Islet of Langerhans (tissue), 1 donor: ENCODE measurements around the gene MPZL1.
"Not testable (repeated sequence)": the region's sequence is repeated elsewhere in the genome, so short reads cannot be mapped to it uniquely, and the experiment has no call there.

Experiments
- FAIRE-seq: peaks from one replicate; lab custom pipeline; 2011; peaks lifted over from hg19 to GRCh38; lab: Jason Lieb, UNC

Gene MPZL1

GRCh38 chr1:167781558-167781957 is 59.8 kb downstream of the MPZL1 start:
- no peak for FAIRE-seq

DNA sequence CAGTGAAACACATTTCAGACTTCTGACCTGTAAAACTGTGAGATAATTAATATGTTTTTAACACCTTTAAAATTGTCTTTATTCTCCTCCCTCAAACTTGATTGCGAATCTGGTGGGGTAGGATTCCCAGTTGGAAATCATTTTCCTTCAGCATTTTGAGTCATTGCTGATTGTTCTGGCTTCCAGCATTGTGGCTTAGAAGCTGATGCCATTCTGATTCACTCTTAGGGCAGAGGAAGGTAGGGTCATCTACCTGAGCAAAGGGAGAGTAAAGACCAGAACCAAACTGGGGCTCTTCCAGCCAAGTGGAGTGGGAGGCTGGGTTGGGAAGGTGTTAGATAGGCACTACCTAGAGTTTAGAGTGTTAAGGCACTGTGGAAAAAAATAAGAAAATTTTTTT is 61.2 kb downstream of the MPZL1 start:
- FAIRE-seq = no peak

GRCh38 chr1:167784876-167785550 is 63.2 kb downstream of the MPZL1 start:
- no peak for FAIRE-seq

DNA sequence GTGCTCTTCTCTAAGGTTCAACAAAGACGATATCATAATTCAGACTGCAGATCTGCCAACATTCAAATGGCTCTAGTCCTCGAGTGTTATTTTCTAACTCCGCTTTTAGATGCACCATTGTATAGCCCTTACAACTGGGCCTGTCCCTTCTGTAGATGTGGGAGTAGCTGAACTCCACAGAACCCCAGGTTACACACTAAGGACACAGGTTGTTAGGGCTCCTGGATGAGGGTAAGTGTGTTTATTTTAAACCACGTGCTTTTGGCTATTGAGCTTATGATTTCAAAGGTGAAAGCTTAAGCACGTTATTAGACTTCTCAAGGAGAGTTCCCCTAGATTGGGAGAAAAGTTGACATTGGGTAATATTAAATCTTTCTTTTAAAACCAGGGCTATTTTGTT is 64.7 kb downstream of the MPZL1 start:
- FAIRE-seq = no peak

DNA sequence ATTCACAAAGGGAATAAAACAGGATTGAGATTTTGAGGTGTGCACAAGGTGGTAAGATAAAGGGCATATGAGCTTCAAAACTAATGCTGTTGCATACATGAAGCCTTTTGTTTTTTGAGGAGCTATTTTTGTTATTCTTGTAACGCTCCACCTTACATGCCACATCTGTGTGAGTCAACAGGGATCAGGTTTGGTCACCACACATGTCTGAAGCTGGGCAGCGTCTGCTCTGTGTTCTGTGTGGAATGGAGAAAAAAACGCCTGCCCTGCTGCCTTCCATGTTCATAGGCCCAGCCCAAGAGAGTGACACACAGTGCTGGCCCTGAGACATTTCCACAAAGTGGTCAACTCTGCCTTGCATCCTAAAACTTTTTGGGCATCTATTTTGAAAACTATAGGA is 67.7 kb downstream of the MPZL1 start:
- FAIRE-seq = no peak

GRCh38 chr1:167790117-167790516 is 68.3 kb downstream of the MPZL1 start:
- FAIRE-seq = no peak

- FAIRE-seq = no peak
Observed at GRCh38 chr1:167791281-167792187, 69.8 kb downstream of the MPZL1 start.

DNA sequence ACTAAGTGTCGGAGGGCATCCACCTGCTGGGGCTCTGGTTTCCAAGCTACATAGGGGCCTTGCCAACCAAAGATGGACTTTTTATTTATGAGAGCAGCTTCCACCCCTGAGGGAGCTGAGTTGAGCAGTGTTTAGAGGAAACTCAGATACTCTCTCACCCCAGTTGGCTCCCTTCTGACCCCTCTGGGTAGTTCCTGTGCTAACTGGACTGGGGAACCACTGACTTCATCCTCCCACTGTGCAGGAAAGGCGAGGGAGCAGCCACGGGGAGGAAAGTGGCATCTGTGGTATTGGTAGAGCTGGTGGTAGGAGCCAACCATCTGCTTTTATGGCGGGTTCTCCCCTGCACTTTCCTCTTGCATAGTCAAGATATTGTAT is 70.4 kb downstream of the MPZL1 start:
- FAIRE-seq = no peak

DNA sequence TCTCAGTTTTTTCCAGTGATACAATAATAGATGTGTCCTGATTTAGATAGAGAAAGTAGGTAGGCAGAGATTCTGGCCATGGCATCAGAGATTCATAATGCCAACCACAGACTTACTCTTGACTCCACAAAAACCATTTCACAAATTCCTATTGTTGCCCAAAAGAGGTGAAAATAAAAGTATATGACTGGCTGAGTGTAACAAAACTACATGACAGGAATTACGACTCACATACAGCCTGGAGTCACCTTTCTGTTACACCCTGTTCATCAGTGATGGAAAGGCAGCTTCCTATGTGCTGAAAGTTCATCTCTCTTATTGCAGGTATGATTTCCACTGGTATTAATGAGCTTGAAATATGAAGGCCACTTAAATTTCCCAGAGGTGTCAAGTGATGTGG is 72.3 kb downstream of the MPZL1 start:
- no peak for FAIRE-seq

GRCh38 chr1:167795810-167796740 is 74.3 kb downstream of the MPZL1 start:
- FAIRE-seq = no peak

GRCh38 chr1:167797015-167797414 is 75.2 kb downstream of the MPZL1 start:
- no peak for FAIRE-seq

DNA sequence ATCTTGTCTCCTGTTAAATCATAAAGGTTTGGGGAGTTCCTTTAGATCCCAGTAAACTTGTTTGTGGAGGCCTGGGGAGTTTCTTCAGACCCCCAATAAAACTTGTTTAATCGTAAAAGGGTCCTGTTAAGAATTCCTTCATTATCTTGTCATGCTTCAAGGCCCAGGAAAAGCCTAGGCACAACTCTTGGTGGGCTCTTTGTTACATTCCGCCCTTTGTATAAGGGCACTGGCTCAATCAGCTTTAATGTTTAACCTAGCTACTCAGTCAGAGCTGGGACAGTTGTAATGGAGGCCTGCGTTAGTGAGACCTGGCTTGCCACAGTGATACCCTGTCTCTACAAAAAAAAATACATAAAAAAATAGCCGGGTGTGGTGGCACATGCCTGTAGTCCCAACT is 77.2 kb downstream of the MPZL1 start:
- no peak for FAIRE-seq

- no peak for FAIRE-seq
Observed at GRCh38 chr1:167799747-167800146, 78.0 kb downstream of the MPZL1 start.

GRCh38 chr1:167800251-167800650 is 78.5 kb downstream of the MPZL1 start:
- no peak for FAIRE-seq

- FAIRE-seq = no peak
Observed at GRCh38 chr1:167802235-167802634, 80.5 kb downstream of the MPZL1 start.

GRCh38 chr1:167803358-167804207 is 81.8 kb downstream of the MPZL1 start:
- FAIRE-seq = no peak

- no peak for FAIRE-seq
Observed at GRCh38 chr1:167805041-167805556, 83.3 kb downstream of the MPZL1 start.

- FAIRE-seq = not testable (repeated sequence)
Observed at GRCh38 chr1:167806235-167806634, 84.5 kb downstream of the MPZL1 start.

- not testable (repeated sequence) for FAIRE-seq
Observed at GRCh38 chr1:167806676-167807075, 84.9 kb downstream of the MPZL1 start.

- no peak for FAIRE-seq
Observed at GRCh38 chr1:167808104-167808503, 86.3 kb downstream of the MPZL1 start.

- no peak for FAIRE-seq
Observed at GRCh38 chr1:167808690-167809089, 86.9 kb downstream of the MPZL1 start.
